Measurements from ENCODE around the gene BPHL. TPM values are rescaled to one million over a fixed set of nuclear protein-coding genes. Genes with fewer than 3 reads are reported as not detected.
A peak's percentile ranks its signal among the peaks of the same experiment; 100 is the strongest.

Gene BPHL
- total RNA-seq, 1 experiment from 2014 or later, result 48.7 TPM

- H3K27ac ChIP-seq (ENCODE audit: insufficient read length, low read depth, low read length), result no peak overlapping the region
- peak overlapping the region; percentile 11 for H3K4me2 ChIP-seq (ENCODE audit: insufficient read depth, insufficient read length, low read length)
- H2AFZ ChIP-seq (ENCODE audit: low read length), result no peak overlapping the region
Measured at GRCh38 chr6:3195695-3196497, 77.4 kb downstream of the BPHL start.

More at GRCh38 chr6:3195695-3196497, 77.4 kb downstream of the BPHL start:
- Mint-ChIP-seq H3K4me1 (peaks cover 18 to 19% of the 10 kb centered on the region in 2 experiments), H3K4me3 (no peak overlapping the region), H3K27ac (no peak overlapping the region), H3K9me3 (peaks cover 4 to 6% of the 10 kb centered on the region in 2 experiments), H3K27me3 (ENCODE audit: low read depth) (no peaks in the 10 kb centered on the region), H3K36me3 (ENCODE audit: insufficient read depth in 1 of 3, low read depth in 3 of 3) (peaks cover 2 to 3% (median 2%) of the 10 kb centered on the region in 3 experiments; a peak in 3 of 7 replicates)
- no peaks in the 10 kb centered on the region for H3K79me2 ChIP-seq (ENCODE audit: insufficient read depth, low read length)
- H3K23me2 ChIP-seq (ENCODE audit: insufficient read length, low read depth, low read length, poor library complexity, severe bottlenecking), result no peaks in the 10 kb centered on the region
- H2BK15ac ChIP-seq (ENCODE audit: low read depth, low read length), result no peak overlapping the region
- no peak overlapping the region for H3K9ac ChIP-seq (ENCODE audit: extremely low read depth, insufficient read length, low read length)
- no peaks in the 10 kb centered on the region for H3K9me3 ChIP-seq (ENCODE audit: control insufficient read depth, low read depth, low read length)
- no CpG with 5 or more reads among the region's 16 CpGs for WGBS (ENCODE audit: extremely low coverage, insufficient read length, low lambda C conversion rate)
- no peak overlapping the region for H4K5ac ChIP-seq (ENCODE audit: insufficient read length, low read depth, low read length)
- H4K91ac ChIP-seq (ENCODE audit: insufficient read length, low read depth, low read length), result no peak overlapping the region
- H3K56ac ChIP-seq (ENCODE audit: insufficient read length, low read depth, low read length), result no peak overlapping the region
- peak overlapping the region; percentile 2; the same call in 1 of the 2 replicates for H3K14ac ChIP-seq (ENCODE audit: insufficient read depth, low read length)
- no peak overlapping the region for H3T11ph ChIP-seq (ENCODE audit: low read length)
- H3K23ac ChIP-seq (ENCODE audit: insufficient read length, low read depth, low read length), result no peak overlapping the region
- TF ChIP-seq CTCF (conservative IDR thresholded peaks at IDR 0.05), result peak; percentile 59
- no peaks in the 10 kb centered on the region for H3K79me1 ChIP-seq (ENCODE audit: insufficient read depth, low read depth, low read length, poor library complexity, severe bottlenecking)
- peaks cover 12% of the 10 kb centered on the region for H3K4me1 ChIP-seq (ENCODE audit: insufficient read depth, low read length)
- no peak overlapping the region for H2BK120ac ChIP-seq (ENCODE audit: low read depth, low read length, poor library complexity, severe bottlenecking)
- no peak overlapping the region for H2BK5ac ChIP-seq (ENCODE audit: insufficient read length, low read length)
- no peaks in the 10 kb centered on the region for H4K20me1 ChIP-seq (ENCODE audit: control insufficient read depth, insufficient read depth, insufficient read length)
- DNase-seq, result peak; percentile 76
- H3K27me3 ChIP-seq (ENCODE audit: insufficient read depth, low read length), result no peaks in the 10 kb centered on the region
- no peak overlapping the region for H3K4ac ChIP-seq (ENCODE audit: low read depth, low read length)
- H3K18ac ChIP-seq (ENCODE audit: insufficient read length, low read depth, low read length), result peak overlapping the region; percentile 1
- H2BK20ac ChIP-seq (ENCODE audit: low read depth, low read length, poor library complexity, severe bottlenecking), result no peak overlapping the region
- H4K8ac ChIP-seq (replicated peaks; ENCODE audit: insufficient read length, low read depth, low read length), result no peak overlapping the region
- no peak overlapping the region for H2AK5ac ChIP-seq (ENCODE audit: insufficient read length, low read length)
- H2BK12ac ChIP-seq (ENCODE audit: insufficient read length, low read depth, low read length), result no peak overlapping the region

All from H9 (cell line).